Lower leg skin (tissue), 3 donors: ENCODE data around the gene MYPOP.

Experiments
- POLR2A ChIP-seq, 2 donors: fragments of 450-650 bp; IDR thresholded peaks; one replicate each; pipeline ENCODE4 v1.6.1; 2016 to 2017; ENCODE audit warnings: antibody characterized with exemption in 2 of 2, mild to moderate bottlenecking in 1 of 2, moderate library complexity in 1 of 2
- TF ChIP-seq, protein P1 (sequence below), 3 donors: fragments of 450-650 bp; IDR thresholded peaks; one replicate each; pipeline ENCODE4 v1.5.1; 2016; ENCODE audit warnings: antibody characterized with exemption in 3 of 3, mild to moderate bottlenecking in 3 of 3, moderate library complexity in 2 of 3

DNA sequence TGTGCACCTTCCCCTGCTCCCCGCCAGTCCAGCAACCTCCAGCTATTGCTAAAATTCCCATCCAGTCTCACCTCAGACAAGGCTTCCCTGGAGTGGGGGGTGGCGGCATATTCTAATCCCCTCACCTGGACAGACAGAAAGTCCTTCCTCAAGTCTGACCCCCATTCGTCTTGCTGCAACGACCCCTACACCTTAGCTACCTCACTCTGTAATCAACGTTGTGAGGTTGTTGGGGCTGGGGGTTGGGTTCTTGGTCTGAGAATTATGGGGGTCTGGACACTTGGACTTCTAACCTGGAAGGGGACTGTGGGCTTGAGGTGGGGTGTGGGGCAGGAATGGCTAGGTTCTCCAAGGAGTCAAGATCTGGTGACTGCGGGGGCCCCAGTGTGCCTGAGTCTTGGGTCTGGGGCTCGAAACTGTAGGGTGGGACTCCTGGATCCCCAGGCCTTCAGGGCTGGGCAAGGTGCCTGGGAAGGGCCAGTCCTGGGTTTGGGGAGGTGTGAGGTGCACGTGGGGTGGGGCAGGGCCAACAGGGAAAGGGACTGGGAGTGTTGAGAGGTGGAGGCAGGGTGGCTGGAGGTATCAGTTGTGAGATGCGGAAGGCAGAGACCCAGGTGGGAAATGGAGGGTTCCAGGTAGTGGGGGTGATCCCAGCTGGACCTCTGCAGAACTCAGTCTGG is 37.0 kb downstream of the MYPOP start:
- TF ChIP-seq, protein P1, sequence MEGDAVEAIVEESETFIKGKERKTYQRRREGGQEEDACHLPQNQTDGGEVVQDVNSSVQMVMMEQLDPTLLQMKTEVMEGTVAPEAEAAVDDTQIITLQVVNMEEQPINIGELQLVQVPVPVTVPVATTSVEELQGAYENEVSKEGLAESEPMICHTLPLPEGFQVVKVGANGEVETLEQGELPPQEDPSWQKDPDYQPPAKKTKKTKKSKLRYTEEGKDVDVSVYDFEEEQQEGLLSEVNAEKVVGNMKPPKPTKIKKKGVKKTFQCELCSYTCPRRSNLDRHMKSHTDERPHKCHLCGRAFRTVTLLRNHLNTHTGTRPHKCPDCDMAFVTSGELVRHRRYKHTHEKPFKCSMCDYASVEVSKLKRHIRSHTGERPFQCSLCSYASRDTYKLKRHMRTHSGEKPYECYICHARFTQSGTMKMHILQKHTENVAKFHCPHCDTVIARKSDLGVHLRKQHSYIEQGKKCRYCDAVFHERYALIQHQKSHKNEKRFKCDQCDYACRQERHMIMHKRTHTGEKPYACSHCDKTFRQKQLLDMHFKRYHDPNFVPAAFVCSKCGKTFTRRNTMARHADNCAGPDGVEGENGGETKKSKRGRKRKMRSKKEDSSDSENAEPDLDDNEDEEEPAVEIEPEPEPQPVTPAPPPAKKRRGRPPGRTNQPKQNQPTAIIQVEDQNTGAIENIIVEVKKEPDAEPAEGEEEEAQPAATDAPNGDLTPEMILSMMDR (IDR thresholded peaks at IDR 0.05): no peak
- no peak for TF ChIP-seq POLR2A (IDR thresholded peaks at IDR 0.05)
